NCI-H2029 (cell line): Measurements from ENCODE around the gene PHF12.
"Not testable (repeated sequence)": the region's sequence is repeated elsewhere in the genome, so short reads cannot be mapped to it uniquely, and the experiment has no call there.

Experiments used
- DNase-seq: peaks from one replicate; lab custom pipeline; 2025; lab: John Stamatoyannopoulos, UW

PHF12 gene

DNA sequence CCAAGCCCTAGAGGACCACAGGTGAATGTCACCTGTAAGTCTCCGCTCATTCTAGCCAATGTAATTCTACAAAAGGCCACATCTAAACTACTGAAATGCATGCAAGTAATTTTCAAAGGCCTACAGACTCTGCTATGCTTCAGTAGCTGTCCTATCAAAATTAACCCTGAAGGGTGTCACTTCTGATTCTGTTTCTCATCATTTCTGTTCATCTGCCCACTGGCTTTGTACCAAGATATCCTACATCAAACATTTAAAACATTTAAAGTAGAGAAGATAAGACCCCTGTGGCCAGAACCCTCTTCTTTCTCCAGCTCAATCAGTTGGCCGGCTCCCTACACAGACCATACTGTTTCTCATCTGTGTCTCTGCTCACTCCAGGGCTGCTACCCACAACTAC is 21.5 kb downstream of the PHF12 start:
- no peak for DNase-seq

DNA sequence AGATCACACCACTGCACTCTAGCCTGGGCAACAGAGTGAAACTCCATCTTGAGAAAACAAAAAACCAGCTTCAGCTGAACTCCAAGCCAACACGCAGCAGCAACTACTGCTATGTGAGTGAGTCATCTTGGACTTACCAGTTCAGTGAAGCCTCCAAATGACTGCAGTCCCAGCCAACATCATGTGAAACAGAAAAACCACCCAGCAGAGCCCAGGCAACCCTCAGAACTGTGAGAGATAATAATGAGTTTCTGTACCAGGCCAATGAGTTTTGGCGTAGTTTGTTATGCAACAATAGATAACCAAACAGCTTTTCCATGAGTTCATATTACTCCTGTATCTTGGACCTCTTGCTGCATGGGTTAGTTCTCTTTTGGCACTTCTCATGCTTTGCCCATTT is 23.3 kb downstream of the PHF12 start:
- no peak for DNase-seq

DNA sequence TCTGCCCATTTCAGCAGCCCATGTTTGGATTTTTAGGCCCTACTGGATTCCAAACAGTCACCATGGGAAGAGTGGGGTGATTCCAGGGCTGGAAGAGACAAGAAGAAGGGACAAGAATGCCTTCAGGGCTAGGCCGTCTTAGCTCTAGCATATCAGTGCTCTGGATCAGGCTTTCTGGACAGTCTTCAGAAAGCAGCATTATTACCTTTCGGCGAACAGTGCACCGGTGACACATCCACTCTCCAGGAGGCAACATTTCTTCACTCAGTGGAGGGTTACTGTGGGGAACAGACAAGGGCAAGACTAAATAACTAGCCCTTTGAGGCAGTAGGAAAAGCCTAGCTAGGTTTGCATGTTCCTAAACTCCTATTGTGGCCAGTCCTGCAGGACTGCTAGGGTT is 24.5 kb downstream of the PHF12 start:
- no peak for DNase-seq

DNA sequence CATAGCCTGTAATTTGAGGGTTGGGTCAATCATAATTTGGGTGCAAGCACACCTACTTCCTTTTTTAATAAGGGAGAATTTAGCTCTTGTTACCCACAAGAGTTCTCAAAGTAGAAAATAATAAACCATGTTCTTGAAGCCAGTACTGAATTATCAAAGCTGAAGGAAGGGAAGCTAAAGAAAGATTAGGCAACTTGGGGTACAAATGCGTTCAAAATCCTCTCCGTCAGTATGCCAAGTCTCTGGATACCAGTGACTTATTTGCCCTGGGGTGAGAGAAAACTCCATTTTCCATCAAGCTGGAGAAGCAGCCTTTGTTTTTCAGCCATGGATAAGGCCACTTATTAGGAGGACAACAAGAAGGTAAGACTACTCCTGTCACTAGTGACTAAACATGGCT is 25.0 kb downstream of the PHF12 start:
- no peak for DNase-seq

DNA sequence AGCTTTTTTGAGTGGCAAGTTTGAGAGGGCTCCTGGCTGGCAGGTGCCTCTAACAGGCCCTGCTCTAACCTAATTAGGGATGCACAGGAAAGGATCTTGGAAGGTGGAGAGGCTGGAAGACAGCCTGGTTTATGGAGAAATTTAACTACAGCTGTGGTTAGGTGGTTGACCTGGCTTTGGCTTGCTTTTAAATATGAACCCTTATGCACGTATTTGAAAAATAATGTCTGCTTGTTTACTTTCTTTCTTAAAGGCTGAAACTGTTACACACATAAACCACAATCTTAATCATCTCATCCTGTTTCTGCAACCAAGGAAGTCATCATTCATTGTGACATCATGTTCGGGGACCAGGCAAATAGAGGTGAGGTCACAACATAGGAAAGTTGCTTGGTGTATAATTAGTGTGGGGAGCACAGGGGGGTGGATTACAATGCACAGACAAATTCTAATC is 25.4 kb downstream of the PHF12 start:
- peak; percentile 34 for DNase-seq

DNA sequence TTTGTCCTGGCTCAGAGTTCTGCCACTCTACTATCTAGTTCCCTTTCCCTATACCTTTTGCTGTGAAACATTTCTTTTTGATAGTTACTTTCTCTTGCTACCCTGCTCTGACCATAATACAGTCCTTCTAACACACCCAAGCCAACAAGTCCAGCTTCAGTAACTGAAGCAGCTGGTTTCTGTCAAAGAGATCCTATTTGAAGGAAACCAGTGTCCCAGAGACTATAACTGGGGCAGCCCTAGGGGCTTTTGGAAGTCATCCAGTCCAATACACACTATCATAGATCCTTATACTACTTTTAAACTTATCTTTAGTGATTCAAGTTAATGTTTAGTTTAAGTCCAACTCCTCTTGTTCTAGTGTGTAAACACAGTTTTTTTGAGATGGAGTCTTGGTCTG is 31.1 kb downstream of the PHF12 start:
- no peak for DNase-seq

DNA sequence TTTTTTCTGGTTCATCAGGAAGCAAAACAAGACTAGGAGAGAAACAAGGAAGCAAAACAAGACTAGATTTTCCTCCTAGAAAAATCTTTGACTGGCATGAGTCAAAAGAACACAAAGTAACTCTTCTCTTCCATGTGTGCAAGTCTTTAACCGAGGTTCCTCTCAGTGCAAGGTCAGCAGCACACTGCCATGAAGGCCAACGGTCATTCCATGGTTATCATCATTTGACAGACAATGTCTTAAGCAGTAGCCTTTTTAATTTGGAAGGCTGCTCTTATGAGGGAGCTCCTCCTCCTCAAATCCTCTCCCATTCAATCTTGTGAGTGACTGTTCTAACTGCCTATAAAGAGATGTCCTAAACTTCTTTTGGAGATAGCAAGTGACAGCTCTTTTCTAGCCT is 33.0 kb downstream of the PHF12 start:
- DNase-seq: no peak

DNA sequence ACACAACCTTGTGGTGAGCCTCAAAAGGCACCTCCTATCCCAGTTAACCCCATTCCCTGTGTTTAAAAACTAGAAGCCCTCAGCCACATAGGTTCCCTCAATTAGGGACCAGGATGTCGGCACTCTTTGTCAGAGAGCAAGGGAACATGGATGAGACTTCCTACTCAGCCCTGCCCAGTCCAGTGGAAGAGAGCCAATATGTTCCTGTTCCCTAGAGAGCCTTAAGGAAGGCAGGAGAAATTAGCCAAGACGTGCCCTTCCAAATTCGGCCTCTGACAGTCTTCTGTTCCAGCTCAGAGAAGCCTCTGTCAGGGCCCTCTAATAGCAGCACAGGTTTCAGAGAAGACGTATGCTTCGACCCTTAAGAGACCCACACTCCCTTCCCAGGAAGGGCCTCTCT is 33.9 kb downstream of the PHF12 start:
- no peak for DNase-seq

- DNase-seq: no peak
Measured at GRCh38 chr17:28917029-28917428, 34.3 kb downstream of the PHF12 start.

GRCh38 chr17:28916302-28916934 is 34.9 kb downstream of the PHF12 start:
- DNase-seq: peak; percentile 18

- no peak for DNase-seq
Measured at GRCh38 chr17:28912938-28913333, 38.4 kb downstream of the PHF12 start.

- DNase-seq: no peak
Measured at GRCh38 chr17:28912281-28912937, 38.9 kb downstream of the PHF12 start.

DNA sequence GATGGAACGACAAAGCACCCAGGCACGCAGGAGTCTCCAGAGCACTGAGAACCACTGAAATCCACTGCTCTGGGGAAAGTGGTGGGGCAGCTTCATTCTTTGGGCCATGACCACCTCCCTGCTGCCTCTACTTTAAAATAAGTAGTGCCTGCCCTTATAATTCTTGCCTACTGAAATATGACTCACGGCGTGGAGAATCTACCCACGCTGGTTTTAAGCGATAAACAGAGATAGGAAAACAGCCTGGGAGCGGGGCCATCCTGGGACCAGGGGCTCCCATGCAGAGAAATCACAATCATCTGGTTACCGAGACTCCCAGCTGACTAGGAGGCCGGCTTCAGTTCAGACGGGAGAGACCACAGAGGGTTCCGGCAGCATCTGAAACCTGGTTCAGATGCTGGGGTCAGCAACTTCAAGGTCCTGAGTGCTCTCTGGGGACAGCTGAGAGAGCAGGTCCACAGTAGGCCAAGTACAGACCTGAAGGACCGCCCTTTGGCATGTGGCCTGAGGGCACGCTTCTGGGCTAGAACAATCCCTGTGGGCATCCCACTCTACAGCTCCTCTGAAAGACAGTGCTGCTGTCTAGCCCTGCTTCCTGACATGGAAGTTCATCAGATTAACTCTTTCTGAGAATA is 39.8 kb downstream of the PHF12 start:
- DNase-seq: no peak

DNA sequence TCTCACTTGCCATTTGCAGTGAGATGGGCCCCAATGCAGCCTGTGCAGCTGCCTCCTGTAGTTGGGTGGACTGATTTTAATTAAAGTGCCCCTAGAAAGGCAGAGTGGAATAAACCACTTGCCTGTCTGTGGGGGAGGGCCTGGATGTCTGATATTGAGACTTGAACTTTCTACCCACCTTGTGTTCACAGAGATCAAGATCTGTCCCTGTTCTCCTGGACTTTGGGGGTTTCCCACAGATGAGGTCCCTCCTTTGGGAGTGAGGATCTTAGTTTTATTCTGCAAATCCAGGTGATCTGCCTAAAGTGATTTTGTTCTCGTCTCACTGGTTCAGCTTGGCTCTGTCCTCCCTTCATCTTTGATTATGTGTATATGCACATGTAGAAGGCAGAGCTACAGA is 40.8 kb downstream of the PHF12 start:
- DNase-seq: no peak

DNA sequence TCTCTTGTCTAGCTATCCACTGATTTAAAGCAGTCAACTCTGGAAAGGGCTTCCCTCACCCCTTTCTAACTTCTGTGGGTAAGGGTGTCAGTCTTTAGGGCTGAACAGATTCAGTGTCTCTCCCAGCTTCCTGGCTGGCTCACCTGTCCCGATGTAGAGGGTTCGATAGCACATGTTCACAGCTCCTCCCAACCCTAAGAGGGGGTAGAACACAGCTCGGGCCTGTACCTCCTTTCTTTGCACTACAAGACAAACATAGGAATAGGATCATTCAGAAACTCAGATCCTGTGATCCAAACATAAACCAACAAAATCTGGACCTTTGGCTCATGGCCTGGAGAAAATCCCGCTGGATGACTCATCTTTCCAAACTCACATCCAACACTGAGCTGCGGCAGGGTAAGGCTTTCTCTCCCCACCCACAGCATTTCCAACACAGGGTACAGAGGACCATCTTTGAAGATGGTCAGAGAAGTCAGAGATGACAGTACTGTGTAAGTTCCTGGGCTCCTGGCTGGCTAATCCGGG is 42.6 kb downstream of the PHF12 start:
- no peak for DNase-seq

GRCh38 chr17:28907709-28908475 is 43.4 kb downstream of the PHF12 start:
- DNase-seq: no peak

GRCh38 chr17:28906706-28907438 is 44.4 kb downstream of the PHF12 start:
- DNase-seq: no peak

GRCh38 chr17:28906276-28906675 is 45.0 kb downstream of the PHF12 start:
- no peak for DNase-seq

DNA sequence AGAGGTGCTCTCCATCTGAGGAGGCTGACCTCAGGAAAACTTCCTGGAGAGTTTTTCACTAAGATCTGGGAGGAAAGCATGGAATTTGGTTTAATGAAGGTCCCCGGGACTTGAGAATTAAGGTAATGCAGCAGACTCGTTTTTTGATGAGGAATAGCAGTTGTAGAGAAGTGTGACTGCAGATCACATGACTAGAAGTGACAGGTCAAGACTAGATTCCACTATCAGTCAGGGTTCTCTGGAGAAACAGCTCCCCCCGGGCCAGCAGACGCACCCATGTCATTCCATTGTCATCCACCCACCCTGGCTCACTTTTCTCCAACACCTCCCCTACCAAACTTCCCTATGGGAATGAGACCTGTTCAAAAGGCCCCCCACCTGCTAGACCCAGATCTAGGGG is 46.5 kb downstream of the PHF12 start:
- no peak for DNase-seq

GRCh38 chr17:28903546-28903841 is 47.8 kb downstream of the PHF12 start:
- not testable (repeated sequence) for DNase-seq

DNA sequence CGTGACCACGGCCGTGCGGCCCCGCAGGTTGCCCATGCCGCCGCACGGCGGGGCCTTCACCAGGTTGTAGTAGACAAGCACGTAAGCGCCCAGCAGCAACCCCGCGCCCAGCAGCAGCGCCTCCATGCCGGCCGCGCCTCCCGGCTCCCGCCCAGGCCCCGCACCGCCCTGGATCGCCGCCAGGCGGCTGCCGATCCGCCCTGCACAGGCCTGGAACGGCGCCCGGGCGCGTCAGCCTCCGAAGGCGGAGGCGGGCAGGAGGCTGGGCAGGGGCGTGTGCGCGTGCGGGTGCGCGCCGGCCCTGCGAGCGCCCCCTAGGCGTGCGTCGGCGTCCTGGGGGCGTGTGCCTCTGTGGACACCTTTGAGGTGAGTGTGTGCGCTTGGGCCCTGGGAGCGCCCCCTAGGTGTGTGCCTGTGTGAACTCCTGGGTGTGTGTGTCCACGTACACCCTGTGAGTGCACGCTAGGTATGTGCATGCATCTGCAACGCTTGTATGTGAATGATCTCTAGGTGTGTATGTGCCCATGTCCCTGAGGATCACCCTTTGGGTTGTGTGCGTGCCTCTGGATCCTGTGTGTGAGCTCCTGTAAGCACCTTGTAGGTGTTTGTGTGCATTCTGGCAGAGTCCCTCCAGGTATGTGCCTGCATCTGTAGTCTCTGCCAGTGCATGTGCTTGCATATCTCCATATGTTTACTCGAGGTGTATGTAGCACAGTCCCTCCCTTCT is 48.3 kb downstream of the PHF12 start, which contains the start of gene DHRS13:
Gene DHRS13, minus strand, starts transcription at position 261 of the 727 bp plus-strand sequence. Its CDS starts 135 bp downstream, at position 126.
- peak; percentile 85 for DNase-seq
